Astrocyte (in vitro differentiated cells and primary cell): ENCODE data around the gene CSMD2. TPM values are rescaled to one million over a fixed set of nuclear protein-coding genes. Genes with fewer than 3 reads are reported as not detected.

ENCODE experiments used
- DNase-seq: peaks from one replicate; pipeline ENCODE4 v3.0.0-alpha.2; 2010; ENCODE audit warnings: low read depth
- FAIRE-seq: peaks from 2 replicates; lab custom pipeline; 2011; peaks lifted over from hg19 to GRCh38; lab: Jason Lieb, UNC
- H2AFZ ChIP-seq: 2 replicates; pipeline ENCODE4 v1.6.0; 2012; ENCODE audit warnings: low read depth, low read length, inconsistent platforms
- H3K27ac ChIP-seq: 2 replicates; pipeline ENCODE4 v1.5.1; 2011; ENCODE audit warnings: low read depth, low read length, inconsistent platforms
- H3K27me3 ChIP-seq: 2 replicates; pipeline ENCODE4 v1.6.0; 2011; ENCODE audit warnings: low read length, inconsistent platforms; ENCODE audit not compliant: insufficient read depth
- H3K36me3 ChIP-seq: 2 replicates; pipeline ENCODE4 v1.5.1; 2011; ENCODE audit warnings: low read length, inconsistent platforms; ENCODE audit not compliant: insufficient read depth
- H3K4me1 ChIP-seq: 2 replicates; pipeline ENCODE4 v1.5.1; 2011; ENCODE audit warnings: low read length, inconsistent platforms; ENCODE audit not compliant: insufficient read depth
- H3K4me2 ChIP-seq: 2 replicates; pipeline ENCODE4 v1.6.0; 2012; ENCODE audit warnings: low read length, inconsistent platforms
- H3K4me3 ChIP-seq: 2 replicates; pipeline ENCODE4 v1.5.1; 2011; ENCODE audit warnings: low read depth, mild to moderate bottlenecking, low read length, inconsistent platforms; ENCODE audit not compliant: insufficient read depth
- H3K79me2 ChIP-seq: 2 replicates; pipeline ENCODE4 v1.6.0; 2012; ENCODE audit warnings: mild to moderate bottlenecking, low read length, inconsistent platforms; ENCODE audit not compliant: insufficient read depth
- H3K9ac ChIP-seq: 2 replicates; pipeline ENCODE4 v1.6.0; 2012; ENCODE audit warnings: mild to moderate bottlenecking, low read length, inconsistent platforms
- H3K9me3 ChIP-seq: 2 replicates; pipeline ENCODE4 v1.5.1; 2012; ENCODE audit warnings: low read depth, mild to moderate bottlenecking, low read length, inconsistent platforms; ENCODE audit not compliant: insufficient read depth
- H4K20me1 ChIP-seq: 2 replicates; pipeline ENCODE4 v1.6.0; 2012; ENCODE audit warnings: low read length, inconsistent platforms; ENCODE audit not compliant: insufficient read depth
- H3K27ac Mint-ChIP-seq: one replicate; pipeline ENCODE4 v1.8.0; 2021; ENCODE audit warnings: mild to moderate bottlenecking, mixed read lengths; ENCODE audit not compliant: unreplicated experiment
- H3K27me3 Mint-ChIP-seq: one replicate; pipeline ENCODE4 v1.8.0; 2021; ENCODE audit warnings: low read depth, mixed read lengths; ENCODE audit not compliant: unreplicated experiment
- H3K36me3 Mint-ChIP-seq: one replicate; pipeline ENCODE4 v1.8.0; 2021; ENCODE audit warnings: low read depth, mixed read lengths; ENCODE audit not compliant: unreplicated experiment
- H3K4me1 Mint-ChIP-seq: one replicate; pipeline ENCODE4 v1.8.0; 2021; ENCODE audit warnings: low read depth, mixed read lengths; ENCODE audit not compliant: unreplicated experiment
- H3K4me3 Mint-ChIP-seq: one replicate; pipeline ENCODE4 v1.8.0; 2021; ENCODE audit warnings: mild to moderate bottlenecking, moderate library complexity, mixed read lengths; ENCODE audit not compliant: unreplicated experiment
- H3K9me3 Mint-ChIP-seq: one replicate; pipeline ENCODE4 v1.8.0; 2021; ENCODE audit warnings: mild to moderate bottlenecking, mixed read lengths; ENCODE audit not compliant: unreplicated experiment
- CTCF ChIP-seq: IDR thresholded peaks from 2 replicates; pipeline ENCODE4 v1.5.1; 2011; ENCODE audit warnings: low read depth, mild to moderate bottlenecking, inconsistent platforms, low read length, moderate library complexity; ENCODE audit not compliant: insufficient read depth
- EZH2 ChIP-seq: IDR thresholded peaks from 2 replicates; pipeline ENCODE4 v1.6.1; 2012; ENCODE audit warnings: mild to moderate bottlenecking, low read length, inconsistent platforms; ENCODE audit not compliant: insufficient read depth
- total RNA-seq: library from RNA; stranded (reverse); gene quantifications from 2 replicates; pipeline ENCODE4 v1.2.1, GENCODE V29; 2021

Gene CSMD2
- total RNA-seq, 1 donor from 2014 or later = 11.1 TPM

DNA sequence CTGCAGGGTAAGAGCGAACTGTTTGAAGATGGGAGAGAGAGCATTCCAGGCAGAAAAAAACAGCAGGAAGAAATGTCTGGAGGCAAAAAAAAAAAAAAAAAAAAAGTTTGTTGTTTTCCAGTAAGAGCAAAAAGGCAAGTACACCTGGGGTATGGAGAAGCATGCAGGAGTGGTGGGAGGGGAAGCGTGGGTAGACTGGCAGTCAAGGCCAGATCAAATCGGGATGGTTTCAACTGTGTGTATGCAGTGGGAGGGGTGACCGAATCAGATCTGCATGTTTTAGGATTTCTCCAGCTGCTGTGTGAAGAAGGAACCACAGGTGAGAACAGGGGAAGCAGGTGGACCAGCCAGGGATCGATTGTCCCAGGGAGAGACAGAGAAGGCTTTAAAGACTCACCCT, 34.7 kb downstream of the CSMD2 start:
- Mint-ChIP-seq H3K27me3 (peaks cover 9% of the 10 kb centered on the region), H3K36me3 (peaks cover 22% of the 10 kb centered on the region), H3K9me3 (no peaks in the 10 kb centered on the region), H3K4me1 (no peaks in the 10 kb centered on the region), H3K27ac (no peak overlapping the region), H3K4me3 (no peak overlapping the region)
- no peak for DNase-seq
- H4K20me1 ChIP-seq = peaks cover 71% of the 10 kb centered on the region
- no peak overlapping the region for H3K4me2 ChIP-seq
- H3K79me2 ChIP-seq = peaks cover 6% of the 10 kb centered on the region
- no peak overlapping the region for H3K9ac ChIP-seq
- H3K27me3 ChIP-seq = no peaks in the 10 kb centered on the region
- H3K4me1 ChIP-seq = peaks cover 4% of the 10 kb centered on the region
- TF ChIP-seq EZH2 (no peak), CTCF (no peak)
- no peaks in the 10 kb centered on the region for H3K9me3 ChIP-seq
- H2AFZ ChIP-seq = no peak overlapping the region
- H3K36me3 ChIP-seq = no peaks in the 10 kb centered on the region
- H3K4me3 ChIP-seq = no peak overlapping the region
- no peak for FAIRE-seq
- H3K27ac ChIP-seq = no peak overlapping the region

DNA sequence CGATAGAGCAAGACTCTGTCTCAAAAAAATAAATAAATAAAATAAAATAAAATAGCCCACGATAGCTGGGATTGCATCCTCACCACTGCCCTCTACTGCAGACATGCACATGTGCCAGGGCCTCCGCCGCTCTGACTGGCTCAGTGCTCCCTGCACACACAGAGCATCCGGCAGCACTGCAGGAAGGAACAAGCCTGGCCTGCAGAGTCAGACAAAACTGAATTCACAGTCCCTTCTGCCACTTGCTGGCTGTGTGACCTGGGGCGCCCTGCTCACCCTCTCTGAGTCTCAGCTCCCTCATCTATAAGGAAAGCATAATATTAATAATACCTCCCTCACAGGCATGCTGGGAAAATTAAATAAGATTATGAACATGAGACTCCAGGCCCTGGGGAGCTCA, 35.4 kb downstream of the CSMD2 start:
- peaks cover 6% of the 10 kb centered on the region for H3K79me2 ChIP-seq

More for the DNA sequence above, 35.4 kb downstream of the CSMD2 start:
- Histone ChIP-seq H3K4me1 (peaks cover 4% of the 10 kb centered on the region), H3K9ac (no peak overlapping the region), H3K27ac (no peak overlapping the region), H3K27me3 (no peaks in the 10 kb centered on the region), H4K20me1 (peaks cover 77% of the 10 kb centered on the region), H2AFZ (no peak overlapping the region), H3K36me3 (no peaks in the 10 kb centered on the region), H3K4me3 (no peak overlapping the region), H3K9me3 (no peaks in the 10 kb centered on the region), H3K4me2 (no peak overlapping the region)
- DNase-seq (no peak), FAIRE-seq (no peak)
- peaks cover 22% of the 10 kb centered on the region for H3K36me3 Mint-ChIP-seq
- no peaks in the 10 kb centered on the region for H3K4me1 Mint-ChIP-seq
- H3K9me3 Mint-ChIP-seq = no peaks in the 10 kb centered on the region
- no peak overlapping the region for H3K27ac Mint-ChIP-seq
- no peak overlapping the region for H3K4me3 Mint-ChIP-seq
- H3K27me3 Mint-ChIP-seq = peaks cover 9% of the 10 kb centered on the region
- TF ChIP-seq CTCF = no peak
- no peak for TF ChIP-seq EZH2
